ENCODE measurements around the gene XRCC6. TPM values are rescaled to one million over a fixed set of nuclear protein-coding genes. Genes with fewer than 3 reads are reported as not detected.
A peak's percentile ranks its signal among the peaks of the same experiment; 100 is the strongest.
"Not testable (repeated sequence)": the region's sequence is repeated elsewhere in the genome, so short reads cannot be mapped to it uniquely, and the experiment has no call there.

Gene XRCC6
- total RNA-seq, 4 donors from 2014 or later, result 236 to 277 (median 258) TPM

DNA sequence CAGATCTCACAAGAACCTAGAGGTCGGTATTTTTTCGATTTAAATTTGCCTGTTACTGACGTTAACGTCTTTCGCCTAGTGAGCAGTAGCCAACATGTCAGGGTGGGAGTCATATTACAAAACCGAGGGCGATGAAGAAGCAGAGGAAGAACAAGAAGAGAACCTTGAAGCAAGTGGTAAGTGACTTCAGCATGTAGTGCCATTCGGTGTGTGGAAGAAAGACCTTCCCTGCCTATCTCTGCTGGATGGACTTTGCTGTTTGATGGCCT, 750 bp downstream of the XRCC6 start:
- H3K36me3 ChIP-seq, result peaks cover 0 to 48% of the 10 kb centered on the region in 2 donors
- H3K4me1 ChIP-seq, result peaks cover 3 to 41% (median 7%) of the 10 kb centered on the region in 3 donors
- peak overlapping the region; percentile 86 to 99 (median 97) for H3K27ac ChIP-seq
- H3K4me3 ChIP-seq, result peak overlapping the region; percentile 89 to 93
- 2 to 6% methylated on average over 8 of the region's 8 CpGs for WGBS, 2 donors (ENCODE audit: low coverage in 1 of 2)
- TF ChIP-seq, protein P1, sequence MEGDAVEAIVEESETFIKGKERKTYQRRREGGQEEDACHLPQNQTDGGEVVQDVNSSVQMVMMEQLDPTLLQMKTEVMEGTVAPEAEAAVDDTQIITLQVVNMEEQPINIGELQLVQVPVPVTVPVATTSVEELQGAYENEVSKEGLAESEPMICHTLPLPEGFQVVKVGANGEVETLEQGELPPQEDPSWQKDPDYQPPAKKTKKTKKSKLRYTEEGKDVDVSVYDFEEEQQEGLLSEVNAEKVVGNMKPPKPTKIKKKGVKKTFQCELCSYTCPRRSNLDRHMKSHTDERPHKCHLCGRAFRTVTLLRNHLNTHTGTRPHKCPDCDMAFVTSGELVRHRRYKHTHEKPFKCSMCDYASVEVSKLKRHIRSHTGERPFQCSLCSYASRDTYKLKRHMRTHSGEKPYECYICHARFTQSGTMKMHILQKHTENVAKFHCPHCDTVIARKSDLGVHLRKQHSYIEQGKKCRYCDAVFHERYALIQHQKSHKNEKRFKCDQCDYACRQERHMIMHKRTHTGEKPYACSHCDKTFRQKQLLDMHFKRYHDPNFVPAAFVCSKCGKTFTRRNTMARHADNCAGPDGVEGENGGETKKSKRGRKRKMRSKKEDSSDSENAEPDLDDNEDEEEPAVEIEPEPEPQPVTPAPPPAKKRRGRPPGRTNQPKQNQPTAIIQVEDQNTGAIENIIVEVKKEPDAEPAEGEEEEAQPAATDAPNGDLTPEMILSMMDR (IDR thresholded peaks at IDR 0.05), result no peak
- TF ChIP-seq EP300 (IDR thresholded peaks at IDR 0.05), result no peak
- TF ChIP-seq POLR2AphosphoS5 (IDR thresholded peaks at IDR 0.05), result no peak
- no peak for TF ChIP-seq POLR2A (IDR thresholded peaks at IDR 0.05)
- H3K27me3 ChIP-seq, result no peaks in the 10 kb centered on the region
- ATAC-seq, result no peak
- no peaks in the 10 kb centered on the region for H3K9me3 ChIP-seq

DNA sequence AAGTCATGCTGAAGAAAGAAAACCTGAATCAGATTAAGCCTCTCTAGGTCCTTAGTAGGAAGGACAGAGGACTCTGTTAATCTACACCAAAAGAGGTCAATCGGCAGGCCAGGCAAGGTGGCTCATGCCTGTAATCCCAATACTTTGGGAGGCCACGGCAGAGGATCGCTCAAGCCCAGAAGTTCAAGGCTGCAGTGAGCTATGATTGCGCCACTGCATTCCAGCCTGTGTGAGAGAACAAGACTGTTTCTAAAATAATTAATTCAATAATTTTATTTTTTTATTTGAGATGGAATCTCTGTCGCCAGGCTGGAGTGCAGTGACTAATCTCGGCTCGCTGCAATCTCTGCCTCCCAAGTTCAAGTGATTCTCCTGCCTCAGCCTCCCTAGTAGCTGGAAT, 4.5 kb downstream of the XRCC6 start:
- Histone ChIP-seq H3K4me1 (peaks cover 3 to 28% (median 7%) of the 10 kb centered on the region in 3 donors), H3K27me3 (no peaks in the 10 kb centered on the region), H3K9me3 (no peaks in the 10 kb centered on the region), H3K36me3 (peaks cover 3 to 86% of the 10 kb centered on the region in 2 donors), H3K4me3 (no peak overlapping the region), H3K27ac (no peak overlapping the region)
- ATAC-seq, result no peak
- WGBS, 2 donors (ENCODE audit: low coverage in 1 of 2), result 97% methylated on average over 6 to 7 of the region's 7 CpGs
- TF ChIP-seq POLR2A (IDR thresholded peaks at IDR 0.05) (no peak), POLR2AphosphoS5 (IDR thresholded peaks at IDR 0.05) (no peak), EP300 (IDR thresholded peaks at IDR 0.05) (no peak)
- TF ChIP-seq, protein P1 (IDR thresholded peaks at IDR 0.05), result no peak

DNA sequence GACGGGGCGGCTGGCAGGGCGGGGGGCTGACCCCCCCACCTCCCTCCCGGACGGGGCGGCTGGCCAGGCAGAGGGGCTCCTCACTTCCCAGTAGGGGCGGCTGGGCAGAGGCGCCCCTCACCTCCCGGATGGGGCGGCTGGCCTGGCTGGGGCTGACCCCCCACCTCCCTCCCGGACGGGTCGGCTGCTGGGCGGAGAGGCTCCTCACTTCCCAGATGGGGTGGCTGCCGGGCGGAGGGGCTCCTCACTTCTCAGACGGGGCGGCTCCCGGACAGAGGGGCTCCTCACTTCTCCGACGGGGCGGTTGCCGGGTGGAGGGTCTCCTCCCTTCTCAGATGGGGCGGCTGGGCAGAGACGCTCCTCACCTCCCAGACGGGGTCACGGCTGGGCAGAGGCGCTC, 10.0 kb downstream of the XRCC6 start:
- no CpG with 5 or more reads among the region's 28 CpGs for WGBS, 2 donors (ENCODE audit: low coverage in 1 of 2)
- H3K9me3 ChIP-seq, H3K4me1 ChIP-seq, H3K4me3 ChIP-seq, ATAC-seq, H3K27me3 ChIP-seq, H3K27ac ChIP-seq: not testable (repeated sequence)
- H3K36me3 ChIP-seq, result peaks cover 3 to 98% of the 10 kb centered on the region in 2 donors

DNA sequence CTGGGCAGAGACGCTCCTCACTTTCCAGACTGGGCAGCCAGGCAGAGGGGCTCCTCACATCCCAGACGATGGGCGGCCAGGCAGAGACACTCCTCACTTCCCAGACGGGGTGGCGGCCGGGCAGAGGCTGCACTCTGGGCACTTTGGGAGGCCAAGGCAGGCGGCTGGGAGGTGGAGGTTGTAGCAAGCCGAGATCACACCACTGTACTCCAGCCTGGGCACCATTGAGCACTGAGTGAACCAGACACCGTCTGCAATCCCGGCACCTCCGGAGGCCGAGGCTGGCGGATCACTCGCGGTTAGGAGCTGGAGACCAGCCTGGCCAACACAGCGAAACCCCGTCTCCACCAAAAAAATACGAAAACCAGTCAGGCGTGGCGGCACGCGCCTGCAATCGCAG, 10.5 kb downstream of the XRCC6 start:
- ATAC-seq, H3K9me3 ChIP-seq, H3K4me1 ChIP-seq, H3K27me3 ChIP-seq, H3K4me3 ChIP-seq, H3K27ac ChIP-seq: not testable (repeated sequence)
- H3K36me3 ChIP-seq, result peaks cover 3 to 98% of the 10 kb centered on the region in 2 donors
- WGBS, 2 donors (ENCODE audit: low coverage in 1 of 2), result no CpG with 5 or more reads among the region's 23 CpGs

DNA sequence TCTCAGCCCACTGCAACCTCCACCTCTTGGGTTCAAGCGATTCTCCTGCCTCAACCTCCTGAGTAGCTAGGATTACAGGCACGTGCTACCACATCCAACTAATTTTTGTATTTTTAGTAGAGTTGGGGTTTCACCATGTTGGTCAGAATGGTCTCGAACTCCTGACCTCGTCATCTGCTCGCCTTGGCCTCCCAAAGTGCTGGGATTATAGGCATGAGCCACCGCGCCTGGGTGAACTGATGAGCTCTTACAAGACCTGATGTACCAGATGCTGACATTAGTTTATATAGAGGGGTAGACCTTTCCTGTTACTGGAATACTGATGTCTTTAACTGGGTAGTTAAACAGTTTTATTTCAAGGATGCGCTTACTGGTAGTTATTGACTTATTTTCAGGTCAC, 13.5 kb downstream of the XRCC6 start:
- not testable (repeated sequence) for ATAC-seq, H3K27me3 ChIP-seq, H3K9me3 ChIP-seq, H3K4me3 ChIP-seq, H3K4me1 ChIP-seq, H3K27ac ChIP-seq
- WGBS, 2 donors (ENCODE audit: low coverage in 1 of 2), result 93 to 94% methylated on average over 5 of the region's 8 CpGs
- H3K36me3 ChIP-seq, result peaks cover 4 to 98% of the 10 kb centered on the region in 2 donors

DNA sequence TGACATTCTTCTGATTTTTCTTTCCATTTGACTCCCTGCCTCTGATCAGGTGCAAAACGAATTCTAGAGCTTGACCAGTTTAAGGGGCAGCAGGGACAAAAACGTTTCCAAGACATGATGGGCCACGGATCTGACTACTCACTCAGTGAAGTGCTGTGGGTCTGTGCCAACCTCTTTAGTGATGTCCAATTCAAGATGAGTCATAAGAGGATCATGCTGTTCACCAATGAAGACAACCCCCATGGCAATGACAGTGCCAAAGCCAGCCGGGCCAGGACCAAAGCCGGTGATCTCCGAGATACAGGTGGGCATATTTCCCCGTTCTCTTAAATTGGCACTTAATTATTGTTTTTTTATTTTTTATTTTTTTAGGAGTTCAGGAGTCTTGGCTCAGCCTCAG, 15.4 kb downstream of the XRCC6 start:
- ATAC-seq, result peak; percentile 57
- 36 to 47% methylated on average over 5 to 7 of the region's 7 CpGs for WGBS, 2 donors (ENCODE audit: low coverage in 1 of 2)
- Histone ChIP-seq H3K27me3 (no peaks in the 10 kb centered on the region), H3K4me3 (no peak overlapping the region), H3K4me1 (peaks cover 0 to 9% (median 0%) of the 10 kb centered on the region in 3 donors), H3K9me3 (no peaks in the 10 kb centered on the region), H3K36me3 (peaks cover 4 to 99% of the 10 kb centered on the region in 2 donors), H3K27ac (peak overlapping the region in 1 of 4 donors; percentile 30)
- TF ChIP-seq, protein P1 (IDR thresholded peaks at IDR 0.05), result no peak
- no peak for TF ChIP-seq EP300 (IDR thresholded peaks at IDR 0.05)
- TF ChIP-seq POLR2AphosphoS5 (IDR thresholded peaks at IDR 0.05), result no peak
- no peak for TF ChIP-seq POLR2A (IDR thresholded peaks at IDR 0.05)

DNA sequence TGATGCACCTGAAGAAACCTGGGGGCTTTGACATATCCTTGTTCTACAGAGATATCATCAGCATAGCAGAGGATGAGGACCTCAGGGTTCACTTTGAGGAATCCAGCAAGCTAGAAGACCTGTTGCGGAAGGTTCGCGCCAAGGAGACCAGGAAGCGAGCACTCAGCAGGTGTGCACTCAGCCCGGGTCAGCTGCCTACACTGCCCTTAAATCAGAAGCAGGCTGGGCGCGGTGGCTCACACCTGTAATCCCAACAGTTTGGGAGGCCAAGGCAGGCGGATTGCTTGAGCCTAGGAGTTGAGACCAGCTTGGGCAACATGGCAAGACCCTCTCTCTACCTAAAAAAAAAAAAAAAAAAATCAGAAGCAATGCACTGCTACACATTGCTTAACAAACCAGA, 16.5 kb downstream of the XRCC6 start:
- not testable (repeated sequence) for H3K4me1 ChIP-seq, H3K27ac ChIP-seq, H3K27me3 ChIP-seq, H3K9me3 ChIP-seq, ATAC-seq, H3K4me3 ChIP-seq
- WGBS, 2 donors (ENCODE audit: low coverage in 1 of 2), result 100% methylated on average over 1 to 8 of the region's 8 CpGs
- H3K36me3 ChIP-seq, result peaks cover 4 to 100% of the 10 kb centered on the region in 2 donors
